ENCODE data around the gene WDR27.

The WDR27 gene

DNA sequence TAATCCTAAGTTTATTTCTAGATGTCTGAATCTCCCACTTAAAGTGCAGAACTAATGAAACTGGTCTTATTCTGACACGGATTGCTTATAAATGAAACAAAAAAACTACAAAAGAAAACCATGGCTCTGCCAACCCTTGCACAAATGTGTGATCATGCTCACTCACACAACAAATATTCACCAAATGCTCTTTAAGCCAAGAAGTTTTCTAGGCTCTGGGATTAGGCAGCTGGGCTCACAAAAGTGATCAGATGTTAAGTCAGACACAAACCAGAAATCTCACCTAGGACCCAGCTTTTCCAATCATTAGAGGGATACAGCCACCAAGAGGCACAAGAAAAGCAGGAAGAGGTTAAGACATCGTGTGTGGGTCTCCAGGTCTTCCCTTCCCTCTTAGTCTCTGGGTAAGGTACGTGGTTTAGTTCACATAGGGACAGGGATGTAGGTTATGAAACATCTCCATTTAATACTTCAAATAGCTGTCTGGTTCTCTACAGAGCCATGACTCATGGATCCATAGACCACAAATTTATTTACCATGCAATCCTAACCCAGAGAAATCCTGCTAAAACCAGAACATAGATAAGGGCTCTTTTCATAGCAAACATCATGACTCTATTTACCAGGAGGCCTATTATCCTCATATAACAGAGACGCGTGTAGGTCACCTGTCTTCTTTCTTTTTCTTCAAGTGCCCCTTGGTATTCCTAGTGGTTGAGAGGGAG is 165.2 kb downstream of the WDR27 start:
- TF ChIP-seq TAF1 (IDR thresholded peaks at IDR 0.05; ENCODE audit: low read depth) (no peak), EP300 (IDR thresholded peaks at IDR 0.05; ENCODE audit: borderline replicate concordance) (no peak)

DNA sequence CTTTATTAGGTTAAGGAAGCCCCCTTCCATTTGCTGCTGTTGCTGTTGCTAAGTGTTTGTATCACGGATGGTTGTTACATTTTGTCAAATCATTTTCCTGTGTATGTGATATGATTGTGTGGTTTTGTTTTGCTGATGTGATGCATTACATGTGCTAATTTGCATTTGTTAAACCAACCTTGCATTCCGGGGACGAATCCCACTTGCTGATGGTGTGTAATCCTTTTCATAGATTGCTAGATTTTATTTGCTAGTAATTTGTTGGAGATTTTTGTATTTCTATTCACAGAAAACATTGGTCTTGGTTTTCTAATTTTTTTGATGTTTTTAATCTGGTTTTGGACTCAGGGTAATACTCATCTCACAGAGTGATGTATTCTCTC is 167.8 kb downstream of the WDR27 start:
- TF ChIP-seq, protein P1, sequence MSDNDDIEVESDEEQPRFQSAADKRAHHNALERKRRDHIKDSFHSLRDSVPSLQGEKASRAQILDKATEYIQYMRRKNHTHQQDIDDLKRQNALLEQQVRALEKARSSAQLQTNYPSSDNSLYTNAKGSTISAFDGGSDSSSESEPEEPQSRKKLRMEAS (IDR thresholded peaks at IDR 0.05): no peak
- TF ChIP-seq, protein P2, sequence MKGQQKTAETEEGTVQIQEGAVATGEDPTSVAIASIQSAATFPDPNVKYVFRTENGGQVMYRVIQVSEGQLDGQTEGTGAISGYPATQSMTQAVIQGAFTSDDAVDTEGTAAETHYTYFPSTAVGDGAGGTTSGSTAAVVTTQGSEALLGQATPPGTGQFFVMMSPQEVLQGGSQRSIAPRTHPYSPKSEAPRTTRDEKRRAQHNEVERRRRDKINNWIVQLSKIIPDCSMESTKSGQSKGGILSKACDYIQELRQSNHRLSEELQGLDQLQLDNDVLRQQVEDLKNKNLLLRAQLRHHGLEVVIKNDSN (IDR thresholded peaks at IDR 0.05): no peak
- no peak for TF ChIP-seq NFIC (IDR thresholded peaks at IDR 0.05)
- TF ChIP-seq, protein P3, sequence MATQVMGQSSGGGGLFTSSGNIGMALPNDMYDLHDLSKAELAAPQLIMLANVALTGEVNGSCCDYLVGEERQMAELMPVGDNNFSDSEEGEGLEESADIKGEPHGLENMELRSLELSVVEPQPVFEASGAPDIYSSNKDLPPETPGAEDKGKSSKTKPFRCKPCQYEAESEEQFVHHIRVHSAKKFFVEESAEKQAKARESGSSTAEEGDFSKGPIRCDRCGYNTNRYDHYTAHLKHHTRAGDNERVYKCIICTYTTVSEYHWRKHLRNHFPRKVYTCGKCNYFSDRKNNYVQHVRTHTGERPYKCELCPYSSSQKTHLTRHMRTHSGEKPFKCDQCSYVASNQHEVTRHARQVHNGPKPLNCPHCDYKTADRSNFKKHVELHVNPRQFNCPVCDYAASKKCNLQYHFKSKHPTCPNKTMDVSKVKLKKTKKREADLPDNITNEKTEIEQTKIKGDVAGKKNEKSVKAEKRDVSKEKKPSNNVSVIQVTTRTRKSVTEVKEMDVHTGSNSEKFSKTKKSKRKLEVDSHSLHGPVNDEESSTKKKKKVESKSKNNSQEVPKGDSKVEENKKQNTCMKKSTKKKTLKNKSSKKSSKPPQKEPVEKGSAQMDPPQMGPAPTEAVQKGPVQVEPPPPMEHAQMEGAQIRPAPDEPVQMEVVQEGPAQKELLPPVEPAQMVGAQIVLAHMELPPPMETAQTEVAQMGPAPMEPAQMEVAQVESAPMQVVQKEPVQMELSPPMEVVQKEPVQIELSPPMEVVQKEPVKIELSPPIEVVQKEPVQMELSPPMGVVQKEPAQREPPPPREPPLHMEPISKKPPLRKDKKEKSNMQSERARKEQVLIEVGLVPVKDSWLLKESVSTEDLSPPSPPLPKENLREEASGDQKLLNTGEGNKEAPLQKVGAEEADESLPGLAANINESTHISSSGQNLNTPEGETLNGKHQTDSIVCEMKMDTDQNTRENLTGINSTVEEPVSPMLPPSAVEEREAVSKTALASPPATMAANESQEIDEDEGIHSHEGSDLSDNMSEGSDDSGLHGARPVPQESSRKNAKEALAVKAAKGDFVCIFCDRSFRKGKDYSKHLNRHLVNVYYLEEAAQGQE (IDR thresholded peaks at IDR 0.05; ENCODE audit: low read depth): no peak
- TF ChIP-seq YY1 (IDR thresholded peaks at IDR 0.05; ENCODE audit: low read depth): no peak
- TF ChIP-seq RAD21 (IDR thresholded peaks at IDR 0.05; ENCODE audit: low read depth): no peak

DNA sequence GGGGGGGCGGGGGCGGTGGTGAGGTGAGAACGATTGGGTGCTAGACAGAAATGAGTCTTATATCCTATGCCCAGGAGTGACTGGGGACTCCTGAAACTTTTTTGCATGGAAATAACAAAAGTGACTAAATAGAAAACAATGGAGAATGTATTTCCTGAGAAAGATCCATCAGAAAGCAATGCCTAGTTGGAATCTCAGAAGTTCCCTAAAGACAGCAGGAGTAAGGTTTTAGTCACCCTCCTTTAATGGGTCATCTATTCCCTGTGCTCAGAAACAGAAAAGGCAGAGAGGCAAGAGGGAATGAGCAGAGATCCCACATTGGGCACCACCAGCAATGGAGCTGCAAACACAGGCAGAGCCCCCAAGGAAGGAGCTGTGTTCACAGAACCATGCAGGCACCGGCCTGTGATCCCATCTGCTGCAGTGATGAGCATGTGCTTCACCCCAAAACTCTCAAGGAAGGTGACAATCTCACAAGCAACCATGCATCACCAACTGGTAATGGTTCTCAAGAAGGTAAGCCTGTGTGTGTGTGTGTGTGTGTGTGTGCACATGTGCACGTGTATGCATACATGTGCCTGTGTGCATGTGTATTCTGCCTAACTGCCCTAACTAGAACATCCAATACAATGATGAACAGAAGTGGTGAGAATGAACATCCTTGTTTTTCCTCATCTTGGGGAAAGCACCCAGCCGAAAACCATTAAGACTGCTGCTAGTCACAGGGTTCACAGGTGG is 168.4 kb downstream of the WDR27 start:
- TF ChIP-seq, protein P2 (IDR thresholded peaks at IDR 0.05): no peak
- no peak for TF ChIP-seq EP300 (IDR thresholded peaks at IDR 0.05; ENCODE audit: borderline replicate concordance)
- no peak for TF ChIP-seq EGR1 (IDR thresholded peaks at IDR 0.05)
- no peak for TF ChIP-seq ZBTB7A (IDR thresholded peaks at IDR 0.05; ENCODE audit: low read depth)
- TF ChIP-seq, protein P3 (IDR thresholded peaks at IDR 0.05; ENCODE audit: low read depth): no peak
- TF ChIP-seq CREB1 (IDR thresholded peaks at IDR 0.05; ENCODE audit: low read depth): no peak
- TF ChIP-seq, protein P1 (IDR thresholded peaks at IDR 0.05): no peak
- TF ChIP-seq TCF12 (IDR thresholded peaks at IDR 0.05; ENCODE audit: low read depth): no peak
- TF ChIP-seq TEAD4 (IDR thresholded peaks at IDR 0.05): no peak
- no peak for TF ChIP-seq YY1 (IDR thresholded peaks at IDR 0.05; ENCODE audit: low read depth)
- no peak for TF ChIP-seq TAF1 (IDR thresholded peaks at IDR 0.05; ENCODE audit: low read depth)
- no peak for TF ChIP-seq NFIC (IDR thresholded peaks at IDR 0.05)
- TF ChIP-seq FOXM1 (IDR thresholded peaks at IDR 0.05; ENCODE audit: borderline replicate concordance, low read depth): no peak
- TF ChIP-seq CEBPB (IDR thresholded peaks at IDR 0.05): no peak
- TF ChIP-seq RAD21 (IDR thresholded peaks at IDR 0.05; ENCODE audit: low read depth): no peak

DNA sequence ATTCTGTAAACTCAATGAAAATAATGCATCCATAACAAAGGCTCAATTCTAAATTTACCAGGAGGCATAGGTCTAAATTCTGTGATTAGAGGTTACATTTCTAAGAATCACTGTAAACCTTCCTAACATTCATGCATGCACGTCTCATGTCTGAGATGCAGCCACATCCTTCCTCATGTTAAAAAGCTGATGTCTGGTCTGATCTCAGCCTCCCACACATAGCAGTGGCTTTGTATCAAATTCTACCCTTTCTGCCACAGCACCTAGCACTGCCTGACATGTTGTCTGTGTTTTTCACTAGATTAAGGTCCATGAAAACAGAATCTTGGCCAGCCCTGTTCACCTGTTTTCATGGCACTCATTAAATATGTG is 171.1 kb downstream of the WDR27 start:
- TF ChIP-seq TCF12 (IDR thresholded peaks at IDR 0.05; ENCODE audit: low read depth): no peak

DNA sequence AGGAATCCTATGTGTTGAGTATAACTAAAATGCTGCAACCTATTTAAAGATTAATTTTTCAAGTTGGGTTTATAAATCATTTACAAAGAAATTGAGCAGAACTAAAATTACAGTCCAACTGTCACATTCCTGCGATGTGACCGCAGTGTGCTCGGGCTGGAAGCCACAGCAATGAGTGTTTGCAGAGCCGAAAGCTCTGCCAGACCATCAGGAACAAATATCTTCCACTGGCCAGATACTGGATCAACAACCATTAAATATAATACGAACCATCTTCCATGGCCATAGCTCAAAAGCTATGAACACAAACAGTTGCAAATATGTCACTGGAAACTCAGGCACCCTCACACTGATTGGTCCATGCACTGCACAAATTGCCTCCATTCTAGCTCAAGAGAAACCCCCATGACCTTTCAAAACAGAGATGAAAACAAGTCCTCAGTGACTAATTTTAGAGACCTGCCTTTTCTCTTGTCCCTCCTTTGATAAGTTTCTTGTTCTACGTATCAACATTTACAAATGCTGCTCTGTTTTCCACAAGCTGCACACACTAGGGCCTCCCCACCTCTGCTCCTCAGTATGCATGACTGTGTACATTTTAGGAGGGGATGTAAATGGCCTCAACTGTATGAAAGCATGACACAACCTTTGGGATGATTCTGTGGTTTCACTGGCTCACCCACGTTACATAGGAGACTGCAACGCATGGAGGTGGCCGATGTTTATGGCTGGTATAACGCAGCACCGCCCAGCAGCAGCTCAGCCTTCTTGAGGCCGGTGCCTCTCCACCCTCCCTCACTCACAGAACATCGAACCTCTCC is 171.7 kb downstream of the WDR27 start:
- no peak for TF ChIP-seq TCF12 (IDR thresholded peaks at IDR 0.05; ENCODE audit: low read depth)
- no peak for TF ChIP-seq EGR1 (IDR thresholded peaks at IDR 0.05)

DNA sequence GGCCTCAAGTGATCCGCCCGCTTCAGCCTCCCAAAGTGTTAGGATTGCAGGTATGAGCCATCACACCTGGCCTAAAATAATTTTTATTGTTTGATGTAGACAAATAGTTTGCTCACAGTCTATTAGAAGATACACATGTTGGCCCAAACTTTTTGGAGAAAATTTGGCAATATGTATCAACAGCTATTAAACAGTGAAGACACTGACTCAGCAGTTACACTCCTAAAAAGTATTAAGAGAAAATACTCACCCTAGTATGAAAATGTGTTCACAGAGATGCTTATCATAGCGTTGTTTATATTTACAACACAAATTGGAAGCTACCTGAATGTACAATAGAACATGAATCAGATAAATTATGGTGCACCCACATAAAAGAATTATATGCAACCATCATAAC is 173.1 kb downstream of the WDR27 start:
- TF ChIP-seq FOXM1 (IDR thresholded peaks at IDR 0.05; ENCODE audit: borderline replicate concordance, low read depth): no peak
